Sigmoid colon (tissue), 7 donors: Measurements from ENCODE around the gene PXN. TPM values are rescaled to one million over a fixed set of nuclear protein-coding genes. Genes with fewer than 3 reads are reported as not detected.
A peak's percentile ranks its signal among the peaks of the same experiment; 100 is the strongest.
"Not testable (repeated sequence)": the region's sequence is repeated elsewhere in the genome, so short reads cannot be mapped to it uniquely, and the experiment has no call there.

ENCODE experiments used
- DNase-seq: peaks from one replicate; pipeline ENCODE4 v3.0.0-alpha.2; 2019
- H3K27ac ChIP-seq, 4 donors: fragments of 200-600 bp; sonication (generic); one replicate each; pipeline ENCODE4 v1.5.1; 2016 to 2019; ENCODE audit warnings: mild to moderate bottlenecking in 1 of 4
- H3K27me3 ChIP-seq, 3 donors: fragments of 200-600 bp; sonication (generic); one replicate each; pipeline ENCODE4 v1.5.1; 2019; ENCODE audit warnings: mild to moderate bottlenecking in 1 of 3
- H3K36me3 ChIP-seq, 4 donors: fragments of 200-600 bp; sonication (generic); one replicate each; pipeline ENCODE4 v1.5.1; 2016 to 2019
- H3K4me1 ChIP-seq, 4 donors: fragments of 200-600 bp; sonication (generic); one replicate each; pipeline ENCODE4 v1.5.1; 2017 to 2019
- H3K4me3 ChIP-seq, 4 donors: fragments of 200-600 bp; sonication (generic); one replicate each; pipeline ENCODE4 v1.5.1; 2017 to 2019; ENCODE audit warnings: mild to moderate bottlenecking in 2 of 4, moderate library complexity in 1 of 4
- H3K9me3 ChIP-seq, 4 donors: fragments of 200-600 bp in 3 of 4; sonication (generic) in 3 of 4; one replicate each; pipeline versions ENCODE4 v1.5.1 to v1.6.1; 2013 to 2019
- EP300 ChIP-seq, 4 donors: sonication (generic); formaldehyde crosslinking; IDR thresholded peaks; one replicate each; pipeline ENCODE4 v1.6.1; 2017; ENCODE audit warnings: antibody characterized with exemption in 4 of 4
- POLR2A ChIP-seq, 2 donors: fragments of 450-650 bp; IDR thresholded peaks; one replicate each; pipeline ENCODE4 v1.6.1; 2016; ENCODE audit warnings: antibody characterized with exemption in 2 of 2, mild to moderate bottlenecking in 2 of 2, moderate library complexity in 2 of 2
- POLR2AphosphoS5 ChIP-seq, 4 donors: sonication (generic); formaldehyde crosslinking; IDR thresholded peaks; one replicate each; pipeline ENCODE4 v1.6.1; 2017; ENCODE audit warnings: antibody characterized with exemption in 4 of 4
- whole genome bisulfite sequencing, 2 donors: extraction: QIAGEN DNeasy Blood & Tissue Kit; methylation state at CpG; one replicate each; pipeline ENCODE4 v1.1.7; 2013; 5-methylcytosine and 5-hydroxymethylcytosine counted together
- intact Hi-C: fragments of 100-400 bp; cut with DNase I; formaldehyde crosslinking; loops from one replicate; pipeline ENCODE4 v1.15.1; 2023
- polyA plus RNA-seq, 3 donors: library from polyadenylated mRNA; stranded (reverse); fragments of 200-250 nt; gene quantifications; one replicate each; pipeline ENCODE4 v1.2.3, GENCODE V29; 2013
- total RNA-seq, 4 donors: library from RNA; depleted of rRNA; stranded (reverse); fragments of >200 nt; gene quantifications; one replicate each; pipeline ENCODE4 v1.1.0, GENCODE V29; 2016
- TF ChIP-seq, protein P1 (sequence below), 4 experiments: fragments of 450-650 bp in 3 of 4; fragments of 200-600 bp in 1 of 4; IDR thresholded peaks; one replicate each; pipeline ENCODE4 v1.5.1; 2016 to 2019; ENCODE audit warnings: antibody characterized with exemption in 4 of 4, mild to moderate bottlenecking in 3 of 4, moderate library complexity in 2 of 4
- donor health status: healthy with polysubstance abuse.
- donor health status: Bipolar disorder and iron deficiency.
- donor health status: healthy.

PXN gene
- total and polyA plus RNA-seq, 7 donors = 41.0 to 127 (median 79.3) TPM

DNA sequence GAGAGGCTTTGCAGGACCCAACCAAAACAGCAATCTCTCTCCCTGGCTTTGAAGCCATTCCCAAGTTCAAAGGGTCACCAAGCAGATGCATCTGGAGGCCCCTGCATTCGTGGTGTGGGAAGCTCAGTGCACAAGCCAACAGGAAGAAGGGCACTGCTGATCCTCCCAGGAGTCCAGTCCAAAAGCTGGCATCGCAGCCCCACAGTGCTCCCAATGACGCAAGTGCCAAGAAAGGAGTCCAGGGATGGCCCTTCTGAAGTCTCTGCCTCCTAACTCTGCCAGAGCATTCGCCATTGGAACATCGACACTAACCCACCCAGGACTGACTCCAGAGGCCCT, 25.1 kb downstream of the PXN start:
- peaks cover 0 to 94% (median 89%) of the 10 kb centered on the region in 4 donors for H3K4me1 ChIP-seq
- H3K4me3 ChIP-seq = no peak overlapping the region
- TF ChIP-seq POLR2AphosphoS5 (IDR thresholded peaks at IDR 0.05) (no peak), EP300 (IDR thresholded peaks at IDR 0.05) (no peak), POLR2A (IDR thresholded peaks at IDR 0.05) (no peak)
- TF ChIP-seq, protein P1, sequence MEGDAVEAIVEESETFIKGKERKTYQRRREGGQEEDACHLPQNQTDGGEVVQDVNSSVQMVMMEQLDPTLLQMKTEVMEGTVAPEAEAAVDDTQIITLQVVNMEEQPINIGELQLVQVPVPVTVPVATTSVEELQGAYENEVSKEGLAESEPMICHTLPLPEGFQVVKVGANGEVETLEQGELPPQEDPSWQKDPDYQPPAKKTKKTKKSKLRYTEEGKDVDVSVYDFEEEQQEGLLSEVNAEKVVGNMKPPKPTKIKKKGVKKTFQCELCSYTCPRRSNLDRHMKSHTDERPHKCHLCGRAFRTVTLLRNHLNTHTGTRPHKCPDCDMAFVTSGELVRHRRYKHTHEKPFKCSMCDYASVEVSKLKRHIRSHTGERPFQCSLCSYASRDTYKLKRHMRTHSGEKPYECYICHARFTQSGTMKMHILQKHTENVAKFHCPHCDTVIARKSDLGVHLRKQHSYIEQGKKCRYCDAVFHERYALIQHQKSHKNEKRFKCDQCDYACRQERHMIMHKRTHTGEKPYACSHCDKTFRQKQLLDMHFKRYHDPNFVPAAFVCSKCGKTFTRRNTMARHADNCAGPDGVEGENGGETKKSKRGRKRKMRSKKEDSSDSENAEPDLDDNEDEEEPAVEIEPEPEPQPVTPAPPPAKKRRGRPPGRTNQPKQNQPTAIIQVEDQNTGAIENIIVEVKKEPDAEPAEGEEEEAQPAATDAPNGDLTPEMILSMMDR (IDR thresholded peaks at IDR 0.05) = no peak
- H3K9me3 ChIP-seq = no peaks in the 10 kb centered on the region
- intact Hi-C loops = no loop called here
- 81 to 84% methylated on average over 5 of the region's 5 CpGs for WGBS, 2 donors
- H3K27ac ChIP-seq = peak overlapping the region in 3 of 4 donors; percentile 55 to 68 (median 57)
- no peak for DNase-seq
- H3K27me3 ChIP-seq = no peaks in the 10 kb centered on the region
- H3K36me3 ChIP-seq = no peaks in the 10 kb centered on the region

DNA sequence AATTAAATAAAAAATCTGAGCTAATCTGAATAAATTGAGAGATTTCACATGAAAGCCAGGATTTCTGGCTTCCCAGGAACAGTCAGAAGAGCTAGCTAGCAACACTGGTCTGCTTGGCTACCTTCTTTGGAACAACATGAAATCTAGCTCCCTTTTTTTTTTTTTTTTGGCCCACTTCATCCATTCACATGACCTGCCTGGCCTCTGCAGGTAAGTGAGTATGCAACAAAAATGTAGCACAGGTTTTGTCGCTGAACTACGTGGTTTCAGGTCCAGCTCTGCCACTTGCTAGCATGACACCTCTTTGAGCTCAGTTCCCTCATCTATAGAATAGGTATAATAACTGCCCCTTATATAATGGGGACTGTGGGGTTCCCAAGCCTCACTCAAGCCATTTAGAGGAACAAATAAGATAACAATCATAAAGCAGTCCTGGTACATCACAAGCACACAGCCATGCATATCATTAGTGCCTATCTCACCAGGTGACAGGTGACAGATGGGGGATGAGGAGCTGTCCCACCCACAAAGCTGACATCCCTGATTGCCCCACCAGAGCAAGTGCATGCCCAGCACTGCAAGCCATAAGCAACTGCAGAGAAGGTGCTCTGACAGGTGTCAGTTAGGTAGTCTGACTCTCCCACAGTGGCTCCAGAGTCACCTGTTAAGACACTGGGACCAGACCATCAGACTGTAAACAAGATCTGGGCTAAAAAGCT, 25.6 kb downstream of the PXN start:
- 93 to 94% methylated on average over 2 of the region's 2 CpGs for WGBS, 2 donors
- no peaks in the 10 kb centered on the region for H3K36me3 ChIP-seq

DNA sequence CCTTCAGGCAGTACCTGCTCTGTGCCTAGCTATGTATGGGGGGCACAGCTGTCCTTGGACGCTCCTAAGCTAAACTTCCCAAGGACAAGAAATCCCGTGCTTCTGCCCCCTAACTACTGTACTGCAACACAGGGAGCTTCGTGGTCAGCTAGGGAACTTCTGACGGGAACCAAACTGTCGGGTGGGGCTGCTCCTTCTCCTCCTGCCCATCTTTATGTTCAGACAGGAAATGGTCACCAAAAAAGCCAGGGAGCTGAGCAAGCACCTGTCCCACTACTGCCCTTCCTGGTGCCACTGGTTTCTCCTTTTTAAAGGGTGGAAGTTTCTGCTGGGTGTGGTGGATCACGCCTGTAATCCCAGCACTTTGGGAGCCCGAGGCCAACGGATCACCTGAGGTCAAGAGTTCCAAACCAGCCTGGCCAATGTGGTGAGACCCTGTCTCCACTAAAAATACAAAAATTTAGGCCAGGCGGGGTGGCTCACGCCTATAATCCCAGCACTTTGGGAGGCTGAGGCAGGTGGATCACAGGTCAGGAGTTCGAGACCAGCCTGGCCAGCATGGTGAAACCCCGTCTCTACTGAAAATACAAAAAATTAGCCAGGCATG, 26.6 kb downstream of the PXN start:
- TF ChIP-seq, protein P1 (IDR thresholded peaks at IDR 0.05) = no peak
- no peaks in the 10 kb centered on the region for H3K36me3 ChIP-seq
- peaks cover 0 to 100% (median 95%) of the 10 kb centered on the region in 4 donors for H3K4me1 ChIP-seq
- 63 to 77% methylated on average over 12 of the region's 12 CpGs for WGBS, 2 donors
- no peaks in the 10 kb centered on the region for H3K27me3 ChIP-seq
- no peak overlapping the region for H3K4me3 ChIP-seq
- intact Hi-C loops = no loop called here
- H3K9me3 ChIP-seq = no peaks in the 10 kb centered on the region
- peak overlapping the region; percentile 63 to 95 (median 92) for H3K27ac ChIP-seq
- DNase-seq = no peak

More for the DNA sequence above, 25.6 kb downstream of the PXN start:
- intact Hi-C loops = no loop called here
- H3K27ac ChIP-seq = peak overlapping the region in 2 of 4 donors; percentile 57 to 94
- no peaks in the 10 kb centered on the region for H3K9me3 ChIP-seq
- H3K4me1 ChIP-seq = peaks cover 0 to 94% (median 90%) of the 10 kb centered on the region in 4 donors
- DNase-seq = no peak
- no peak overlapping the region for H3K4me3 ChIP-seq
- no peaks in the 10 kb centered on the region for H3K27me3 ChIP-seq
- TF ChIP-seq POLR2A (IDR thresholded peaks at IDR 0.05) (no peak), POLR2AphosphoS5 (IDR thresholded peaks at IDR 0.05) (no peak), EP300 (IDR thresholded peaks at IDR 0.05) (no peak)
- TF ChIP-seq, protein P1 (IDR thresholded peaks at IDR 0.05) = no peak

DNA sequence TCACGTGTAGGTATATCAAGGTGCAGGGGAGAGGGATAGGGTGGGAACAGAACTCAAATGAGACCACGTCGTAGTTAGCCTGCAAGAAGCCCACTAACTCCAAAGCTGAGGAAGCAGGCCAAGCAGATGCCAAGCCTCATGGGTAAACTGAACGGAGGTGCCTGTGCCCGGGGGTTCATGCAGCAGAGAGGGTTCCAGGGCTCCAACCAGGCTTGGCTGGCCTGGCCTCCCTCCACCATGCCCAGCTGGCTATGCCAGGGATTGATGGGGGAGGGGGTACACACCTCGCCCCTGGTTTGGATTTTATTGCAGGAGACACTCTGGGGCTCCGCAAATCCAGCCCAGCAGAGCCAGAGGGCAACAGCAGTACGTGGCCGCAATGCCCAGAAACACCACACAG, 27.3 kb downstream of the PXN start:
- peak overlapping the region; percentile 63 to 95 (median 92) for H3K27ac ChIP-seq
- peaks cover 0 to 100% (median 98%) of the 10 kb centered on the region in 4 donors for H3K4me1 ChIP-seq
- no peaks in the 10 kb centered on the region for H3K36me3 ChIP-seq
- no peaks in the 10 kb centered on the region for H3K27me3 ChIP-seq
- no peaks in the 10 kb centered on the region for H3K9me3 ChIP-seq
- WGBS, 2 donors = 65 to 81% methylated on average over 9 of the region's 9 CpGs
- intact Hi-C loops = no loop called here
- TF ChIP-seq EP300 (IDR thresholded peaks at IDR 0.05) (no peak), POLR2AphosphoS5 (IDR thresholded peaks at IDR 0.05) (no peak)
- DNase-seq = peak; percentile 63
- H3K4me3 ChIP-seq = no peak overlapping the region

DNA sequence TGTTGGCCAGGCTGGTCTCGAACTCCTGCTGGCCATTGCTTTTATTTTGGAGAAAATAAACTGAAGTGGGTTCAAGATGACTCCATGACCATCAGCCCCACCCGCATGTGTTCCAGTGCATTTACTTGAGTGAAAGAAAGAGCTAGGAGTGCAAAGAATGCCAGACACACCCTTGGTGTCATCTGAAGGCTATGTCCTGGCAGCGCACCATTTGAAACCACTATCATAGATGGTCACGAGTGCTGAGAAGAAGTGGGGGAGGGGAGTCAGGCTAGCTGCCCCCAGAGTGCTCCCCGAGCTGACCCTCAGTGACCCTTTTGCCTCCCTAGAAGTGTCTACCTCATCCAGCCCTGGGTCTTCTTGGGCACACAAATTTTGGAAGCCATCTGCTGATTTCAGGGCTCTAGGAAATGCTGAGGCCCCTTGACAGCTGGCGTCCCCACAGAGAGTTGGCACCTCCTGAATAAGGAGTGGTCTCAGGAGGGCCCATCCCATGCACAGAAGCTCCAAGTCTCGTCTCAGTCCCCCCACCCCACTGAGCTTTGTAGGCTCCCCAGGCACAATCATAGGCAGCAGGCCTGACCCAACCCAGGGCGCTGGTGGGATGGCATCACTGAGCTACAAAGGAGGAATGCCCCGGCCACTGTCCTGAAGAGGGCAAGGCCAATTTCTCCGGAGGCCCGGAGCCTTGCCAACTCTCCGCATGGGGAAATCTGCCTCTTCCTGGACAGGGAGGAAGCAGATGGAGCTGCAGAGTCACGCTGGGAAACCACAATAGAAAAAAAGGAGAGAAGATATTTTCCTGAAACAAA, 28.0 kb downstream of the PXN start:
- Histone ChIP-seq H3K27ac (peak overlapping the region; percentile 63 to 95 (median 92)), H3K4me1 (peaks cover 0 to 100% (median 100%) of the 10 kb centered on the region in 4 donors)
- DNase-seq = peak; percentile 88

DNA sequence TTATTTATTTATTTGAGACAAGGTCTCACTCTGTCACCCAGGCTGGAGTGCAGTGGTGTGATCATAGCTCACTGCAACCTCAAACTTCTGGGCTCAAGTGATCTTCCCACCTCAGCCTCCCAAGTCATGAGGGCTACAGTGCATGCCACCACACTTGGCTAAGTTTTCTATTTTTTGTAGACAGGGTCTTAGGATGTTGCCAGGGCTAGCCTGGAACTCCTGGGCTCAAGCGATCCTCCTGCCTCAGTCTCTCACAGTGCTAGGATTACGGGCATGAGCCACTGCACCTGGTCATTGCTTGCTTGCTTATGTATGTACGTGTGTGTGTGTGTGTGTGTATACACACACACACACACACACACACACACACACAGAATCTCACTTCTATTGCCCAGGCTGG, 28.7 kb downstream of the PXN start:
- H3K27me3 ChIP-seq, DNase-seq, intact Hi-C loops, H3K4me3 ChIP-seq, H3K9me3 ChIP-seq, H3K36me3 ChIP-seq: not testable (repeated sequence)
- 84 to 93% methylated on average over 3 of the region's 3 CpGs for WGBS, 2 donors
- Histone ChIP-seq H3K4me1 (peaks cover 0 to 100% (median 100%) of the 10 kb centered on the region in 4 donors), H3K27ac (peak overlapping the region; percentile 63 to 95 (median 92))

More for the DNA sequence above, 28.0 kb downstream of the PXN start:
- H3K36me3 ChIP-seq = no peaks in the 10 kb centered on the region
- intact Hi-C loops = no loop called here
- H3K9me3 ChIP-seq = no peaks in the 10 kb centered on the region
- 58 to 80% methylated on average over 13 of the region's 13 CpGs for WGBS, 2 donors
- TF ChIP-seq POLR2AphosphoS5 (IDR thresholded peaks at IDR 0.05) = peak in 2 of 4 donors; percentile 9 to 38
- TF ChIP-seq, protein P1 (IDR thresholded peaks at IDR 0.05) = no peak
- H3K4me3 ChIP-seq = no peak overlapping the region
- no peaks in the 10 kb centered on the region for H3K27me3 ChIP-seq
